CD4-positive, alpha-beta T cell treated with Interleukin-6 for 4 hours (primary cell): ENCODE measurements around the gene CERT1.

Experiments
- DNase-seq: peaks from one replicate; pipeline ENCODE4 v3.0.0-alpha.2; 2020; ENCODE audit warnings: mixed read lengths

The CERT1 gene

DNA sequence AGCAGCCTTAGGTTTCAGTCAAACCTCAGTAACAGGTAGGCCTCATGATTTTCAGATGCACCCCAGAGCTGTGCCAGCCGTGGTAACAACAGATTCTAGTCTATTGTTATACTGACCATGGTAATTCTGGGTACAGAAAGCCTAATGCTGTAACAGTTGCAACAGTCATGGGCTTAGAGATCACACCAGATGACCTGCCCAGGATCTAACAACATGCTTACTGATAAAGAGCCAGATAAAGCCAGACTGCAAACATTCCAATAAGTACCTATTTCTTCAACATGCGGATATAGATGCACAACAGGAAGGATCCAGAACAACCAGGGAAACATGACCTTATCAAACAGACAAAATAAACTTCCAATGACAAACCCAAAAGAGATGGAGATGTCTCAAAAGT, 42.8 kb downstream of the CERT1 start:
- no peak for DNase-seq

DNA sequence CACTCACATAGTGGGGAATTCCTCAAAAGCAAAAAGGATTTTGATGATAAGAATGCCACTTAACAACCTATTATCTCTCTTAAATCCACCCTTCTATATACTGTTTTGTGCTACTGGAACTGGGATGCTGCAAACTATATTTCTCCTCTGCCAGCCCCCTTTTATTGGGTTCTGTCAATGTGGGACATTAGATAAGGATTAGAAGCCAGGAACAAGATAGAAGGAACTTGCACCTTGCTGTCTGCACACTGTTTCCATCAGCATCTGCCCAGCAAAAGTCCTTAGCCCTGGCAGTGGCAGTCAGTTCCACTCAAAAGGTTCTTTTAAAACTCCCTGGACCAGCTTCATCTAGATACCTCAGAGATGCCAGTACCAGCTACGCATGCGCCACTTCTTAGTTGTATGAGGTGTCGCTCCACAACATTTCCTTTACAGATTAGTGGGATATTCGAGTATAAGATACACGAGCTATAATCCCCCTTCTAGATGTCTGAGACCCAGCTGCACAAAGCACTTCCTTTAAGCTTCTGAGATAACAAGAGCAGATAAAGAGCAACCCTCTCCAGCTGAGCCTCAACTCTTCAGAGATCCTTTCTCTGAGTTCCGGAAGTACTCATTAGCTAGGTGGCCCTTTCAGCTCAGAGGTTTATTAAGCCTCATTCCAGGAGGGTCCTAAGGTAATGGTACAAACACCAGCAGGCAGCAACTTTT, 45.3 kb downstream of the CERT1 start:
- DNase-seq = no peak

GRCh38 chr5:75465480-75465879, 45.9 kb downstream of the CERT1 start:
- DNase-seq = no peak

DNA sequence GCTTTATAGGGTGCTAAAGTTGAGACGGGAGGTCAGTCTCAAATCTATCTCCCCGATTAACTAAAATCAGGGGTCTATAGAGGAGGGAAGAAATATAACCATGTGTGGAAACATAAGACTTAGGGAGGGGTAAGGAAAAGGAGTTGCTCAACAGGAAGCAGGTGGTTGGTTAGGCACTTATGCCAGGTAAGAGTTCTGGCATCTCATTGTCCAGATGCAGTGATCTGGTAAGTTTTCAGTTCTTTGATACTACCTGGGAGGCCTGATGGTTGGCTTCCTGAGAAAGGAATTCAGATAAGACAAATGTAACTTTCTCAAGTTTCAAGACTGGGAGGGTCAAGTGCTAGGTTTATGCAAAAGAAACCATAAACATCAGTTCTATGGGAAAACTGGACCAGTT, 47.7 kb downstream of the CERT1 start:
- no peak for DNase-seq

DNA sequence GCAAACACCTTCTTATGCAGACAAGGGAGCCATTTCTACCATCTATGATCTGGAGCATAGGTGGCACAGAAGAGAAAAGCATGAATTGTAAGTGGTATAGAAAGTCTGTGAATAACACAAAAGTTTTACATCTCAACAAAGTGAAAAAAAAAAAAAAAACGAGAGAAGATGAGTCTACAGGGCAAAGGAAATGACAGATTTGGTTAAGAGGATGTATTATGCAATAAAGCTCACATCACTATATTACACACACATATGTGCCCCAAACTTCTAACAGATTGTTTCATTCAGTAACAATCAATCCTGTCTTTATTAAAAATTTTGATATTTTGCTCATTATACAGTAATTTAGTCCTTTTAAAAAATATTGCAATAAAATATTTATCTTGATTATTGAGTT, 49.8 kb downstream of the CERT1 start:
- DNase-seq = no peak

DNA sequence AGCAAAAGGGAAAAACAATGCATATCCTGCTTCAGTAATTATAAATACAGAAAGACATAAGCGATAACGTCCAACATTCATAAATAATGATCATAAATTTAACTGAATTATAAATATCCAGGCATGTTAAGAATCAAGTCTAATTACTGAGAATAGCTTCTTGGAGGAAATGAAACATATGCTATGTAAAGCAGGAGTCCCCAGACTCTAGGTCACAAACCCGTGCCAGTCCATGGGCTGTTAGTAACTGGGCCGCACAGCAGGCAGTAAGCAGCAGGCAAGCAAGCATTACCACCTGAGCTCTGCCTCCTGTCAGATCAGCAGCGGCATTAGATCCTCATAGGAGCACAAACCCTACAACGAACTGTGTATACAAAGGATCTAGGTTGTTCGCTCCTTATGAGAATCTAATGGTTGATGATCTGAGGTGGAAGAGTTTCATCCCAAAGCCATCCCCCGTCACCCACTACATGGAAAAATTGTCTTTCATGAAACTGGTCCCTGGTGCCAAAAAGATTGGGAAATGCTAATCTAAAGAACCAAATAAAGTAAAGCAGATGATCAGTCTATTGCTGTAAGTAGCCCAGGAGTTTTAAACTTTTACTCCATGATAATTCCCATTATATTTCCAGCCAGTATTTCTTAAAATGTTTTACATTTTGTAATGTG, 50.4 kb downstream of the CERT1 start:
- DNase-seq = no peak

DNA sequence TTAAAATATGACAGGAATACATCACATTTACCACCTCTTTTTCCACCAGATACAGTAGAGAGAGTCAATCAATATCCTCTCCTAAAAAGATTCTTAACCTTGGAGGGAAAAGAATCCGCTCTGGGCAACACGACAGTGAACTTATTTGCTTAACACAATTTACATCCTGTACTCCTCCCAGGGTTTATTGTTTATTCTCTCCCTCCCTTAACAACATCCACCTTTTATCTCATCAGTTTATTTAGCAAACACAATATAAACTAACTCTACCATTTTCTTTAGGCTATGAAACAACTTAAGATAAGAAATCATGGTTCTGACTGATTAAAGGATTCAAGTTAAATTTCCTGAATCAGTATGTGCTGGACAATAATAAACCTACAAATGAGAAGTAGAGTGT, 50.9 kb downstream of the CERT1 start:
- no peak for DNase-seq

DNA sequence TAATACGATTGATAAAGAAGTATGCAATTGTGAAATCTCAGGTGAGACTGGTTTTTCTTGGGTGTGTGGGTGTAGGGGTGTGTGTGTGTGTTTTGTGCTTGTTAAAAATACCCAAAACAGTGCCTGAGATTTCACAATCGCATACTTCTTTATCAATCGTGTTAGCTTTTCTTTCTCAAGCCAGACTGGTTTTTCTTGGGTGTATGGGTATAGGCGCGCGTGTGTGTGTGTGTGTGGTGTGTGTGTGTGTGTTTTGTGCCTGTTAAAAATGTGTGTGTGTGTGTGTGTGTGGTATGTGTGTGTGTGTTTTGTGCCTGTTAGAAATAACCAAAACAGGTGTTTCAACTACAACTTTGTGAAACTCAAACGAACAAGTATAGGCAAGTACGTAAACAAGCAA, 53.7 kb downstream of the CERT1 start:
- no peak for DNase-seq

DNA sequence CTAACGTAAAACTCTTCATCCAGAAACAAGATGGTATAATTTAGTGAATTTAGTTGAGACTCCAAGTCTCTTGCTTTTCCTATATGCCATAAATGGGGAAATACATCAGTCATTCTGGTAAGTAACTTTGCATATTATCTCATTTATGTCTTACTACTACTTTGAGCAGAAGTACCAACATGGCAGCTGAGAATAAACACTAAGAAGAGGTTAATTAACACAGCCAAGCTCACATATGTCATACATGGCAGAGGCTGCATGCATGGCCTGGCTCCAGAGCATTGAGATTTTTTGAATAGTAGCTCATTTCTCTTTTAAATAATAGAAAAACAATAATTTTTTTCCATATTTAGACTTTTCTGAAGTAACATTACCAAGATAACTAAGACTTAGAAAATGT, 54.3 kb downstream of the CERT1 start:
- no peak for DNase-seq

- DNase-seq = no peak
Observed at GRCh38 chr5:75450069-75450468, 61.4 kb downstream of the CERT1 start.

- no peak for DNase-seq
Observed at GRCh38 chr5:75446068-75446467, 65.4 kb downstream of the CERT1 start.

DNA sequence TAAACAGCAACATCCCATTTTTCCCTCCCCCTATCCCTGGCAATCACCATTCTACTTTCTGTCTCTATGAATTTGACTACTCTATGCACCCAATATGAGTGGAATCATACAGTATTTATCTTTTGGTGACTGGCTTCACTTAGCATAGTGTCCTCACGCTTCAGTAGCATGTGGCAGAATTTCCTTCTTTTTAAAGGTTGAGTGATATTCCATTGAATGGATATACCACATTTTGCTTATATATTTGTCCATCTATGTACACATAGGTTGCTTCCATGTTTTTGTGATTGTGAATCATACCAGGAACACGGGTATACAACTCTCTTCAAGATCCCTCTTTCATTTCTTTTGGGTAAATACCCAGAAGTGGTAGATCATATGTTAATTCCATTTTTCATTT, 69.9 kb downstream of the CERT1 start:
- DNase-seq = no peak

DNA sequence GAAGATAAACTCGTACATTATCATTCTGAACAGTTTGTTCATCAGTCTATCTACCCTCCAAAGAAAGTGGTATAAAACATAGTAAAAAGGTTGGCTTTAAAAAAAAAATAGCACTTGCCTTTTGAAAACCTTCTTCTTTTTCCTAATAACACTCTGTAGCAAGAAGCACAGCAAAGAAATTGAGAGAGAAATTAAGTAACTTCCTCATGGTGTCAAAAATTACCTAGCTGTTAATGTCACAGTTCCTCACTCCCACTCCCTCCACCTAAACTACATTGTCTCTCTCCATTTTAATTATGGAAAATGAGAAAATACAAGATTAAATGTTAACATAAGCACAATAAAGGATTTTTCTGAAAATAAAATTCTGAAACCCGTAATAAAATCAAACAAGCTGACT, 72.2 kb downstream of the CERT1 start:
- no peak for DNase-seq

DNA sequence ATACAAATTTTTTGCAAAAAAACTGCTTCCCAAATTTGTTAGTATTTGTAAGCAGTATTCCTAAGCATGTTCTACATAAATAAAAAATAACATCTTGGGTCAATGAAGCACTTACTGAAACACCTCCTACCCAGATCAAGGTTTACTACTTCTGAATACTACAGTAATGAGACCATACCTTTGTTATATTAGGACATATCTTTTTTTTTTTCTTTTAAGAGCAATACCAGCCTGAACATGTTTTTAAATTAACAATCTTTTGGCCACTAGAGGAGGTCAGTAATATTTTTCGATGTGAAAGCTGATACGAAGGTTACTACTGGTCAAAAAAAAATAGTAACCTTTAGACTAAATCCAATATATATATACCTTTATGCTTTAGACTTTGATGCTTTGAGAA, 72.7 kb downstream of the CERT1 start:
- no peak for DNase-seq

DNA sequence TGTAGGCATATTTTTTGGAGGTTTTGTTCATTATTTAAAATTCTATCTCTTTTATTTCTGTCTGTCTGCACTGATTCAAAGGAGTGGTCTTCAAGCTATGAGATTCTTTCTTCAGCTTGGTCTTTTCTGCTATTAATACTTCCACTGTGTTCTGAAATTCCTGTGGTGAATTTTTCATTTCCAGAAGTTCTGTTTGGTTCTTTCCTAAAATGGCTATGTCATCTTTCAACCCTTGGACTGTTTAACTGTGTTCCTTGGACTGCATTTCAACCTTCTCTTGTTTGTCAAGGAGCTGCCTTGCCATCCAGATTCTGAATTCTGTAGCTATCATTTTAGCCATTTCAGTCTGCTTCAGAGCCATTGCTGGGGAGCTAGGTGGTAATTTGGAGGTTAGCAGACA, 76.3 kb downstream of the CERT1 start:
- no peak for DNase-seq

DNA sequence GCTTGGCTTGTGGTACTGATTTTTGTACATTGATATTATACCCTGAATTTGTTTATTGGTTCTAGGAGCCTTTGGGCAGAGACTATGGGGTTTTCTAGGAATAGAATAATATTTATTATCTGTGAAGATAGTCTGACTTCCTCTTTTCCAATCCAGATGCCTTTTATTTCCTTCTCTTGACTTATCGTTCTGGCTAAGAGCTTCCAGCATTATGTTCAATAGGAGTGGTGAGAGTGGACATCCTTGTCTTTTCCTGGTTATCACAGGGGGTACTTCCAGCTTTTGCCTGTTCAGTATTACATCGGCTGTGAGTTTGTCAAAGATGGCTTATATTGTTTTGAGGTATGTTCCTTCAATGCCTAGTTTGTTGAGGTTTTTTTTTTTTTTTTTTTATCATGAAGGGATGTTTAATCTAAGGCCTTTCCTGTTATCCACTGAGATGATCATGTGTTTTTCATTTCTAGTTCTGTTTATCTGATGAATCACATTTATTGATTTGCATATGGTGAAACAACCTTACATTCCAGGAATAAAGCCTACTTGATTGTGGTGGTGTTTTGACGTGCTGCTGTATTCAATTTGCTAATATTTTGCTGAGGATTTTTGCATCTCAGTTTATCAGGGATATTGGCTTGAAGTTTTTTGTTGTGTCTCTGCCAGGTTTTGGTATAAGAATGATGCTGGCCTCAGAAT, 77.5 kb downstream of the CERT1 start:
- DNase-seq = no peak

DNA sequence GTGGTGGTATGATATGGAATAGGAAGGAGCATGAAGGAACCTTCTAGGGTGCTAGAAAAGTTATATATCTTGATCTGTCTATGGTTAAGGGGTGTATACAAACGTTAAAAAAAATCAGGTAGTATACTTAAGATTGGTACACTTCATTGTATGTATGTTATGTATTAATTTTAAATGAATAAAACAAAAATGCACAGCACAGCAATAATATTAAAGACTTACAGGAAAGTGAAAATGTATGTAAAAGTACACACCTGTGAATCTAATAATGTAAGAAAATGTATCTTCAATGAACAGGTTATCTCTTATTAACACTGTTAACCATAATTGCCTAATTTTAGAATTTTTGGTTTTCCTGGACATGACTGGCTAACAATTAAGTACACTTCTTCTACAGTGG, 97.2 kb downstream of the CERT1 start:
- DNase-seq = no peak

DNA sequence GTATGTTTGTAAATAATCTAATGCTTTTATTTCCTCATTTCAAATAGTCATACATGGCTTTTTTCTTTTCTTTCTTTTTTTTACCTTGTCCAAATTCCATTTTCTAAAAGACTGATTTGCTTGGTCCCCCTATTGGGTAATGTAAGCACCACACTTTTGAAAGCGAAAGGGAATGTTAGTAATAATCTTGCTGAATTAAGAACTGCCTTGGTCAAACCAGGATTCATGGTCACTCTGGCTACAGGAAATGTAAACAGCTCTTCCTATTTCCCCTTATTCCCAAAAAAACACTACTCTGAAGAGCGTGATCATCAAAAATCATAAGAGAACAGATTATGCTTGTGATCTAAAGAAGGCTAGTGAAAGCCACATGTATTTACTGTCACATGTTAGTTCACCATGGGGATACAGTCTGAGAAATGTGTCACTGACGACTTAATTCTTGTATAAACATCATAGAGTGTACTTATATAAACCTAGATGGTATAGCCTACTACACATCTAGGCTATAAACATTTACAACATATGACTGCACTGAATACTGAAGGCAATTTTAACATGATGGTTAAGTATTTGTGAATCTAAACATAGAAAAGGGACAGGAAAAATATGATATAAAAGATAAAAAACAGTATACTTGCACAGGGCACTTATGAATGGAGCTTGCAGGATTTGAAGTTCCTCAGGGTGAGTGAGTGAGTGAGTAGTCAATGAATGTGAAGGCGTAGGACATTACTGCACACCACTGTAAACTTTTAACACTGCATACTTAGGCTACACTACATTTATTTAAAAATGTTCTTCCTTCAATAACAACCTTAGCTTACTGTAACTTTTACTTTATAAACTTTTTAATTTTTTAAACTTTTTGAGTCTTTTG, 99.1 kb downstream of the CERT1 start:
- DNase-seq = no peak

GRCh38 chr5:75405296-75405695, 106.1 kb downstream of the CERT1 start:
- no peak for DNase-seq

GRCh38 chr5:75395277-75395676, 116.2 kb downstream of the CERT1 start:
- no peak for DNase-seq

DNA sequence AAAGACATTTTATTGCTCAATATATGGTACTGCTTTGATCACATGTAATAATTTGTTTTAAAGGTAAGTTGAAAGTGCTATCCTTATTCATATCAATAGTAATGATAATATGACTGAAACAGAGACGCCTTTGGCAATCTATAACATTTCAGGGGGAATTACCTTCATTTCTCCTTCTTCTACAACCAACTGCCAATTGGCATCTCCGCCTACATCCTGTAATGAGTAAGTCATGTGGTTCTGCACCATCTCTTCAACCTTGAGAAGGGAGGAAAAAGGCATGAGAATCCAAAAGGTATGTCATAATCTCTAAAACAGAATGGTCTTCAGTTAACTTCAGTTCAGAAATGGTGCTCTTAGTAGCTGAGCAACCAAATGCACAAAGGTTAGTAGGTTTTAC, 122.0 kb downstream of the CERT1 start:
- DNase-seq = no peak

DNA sequence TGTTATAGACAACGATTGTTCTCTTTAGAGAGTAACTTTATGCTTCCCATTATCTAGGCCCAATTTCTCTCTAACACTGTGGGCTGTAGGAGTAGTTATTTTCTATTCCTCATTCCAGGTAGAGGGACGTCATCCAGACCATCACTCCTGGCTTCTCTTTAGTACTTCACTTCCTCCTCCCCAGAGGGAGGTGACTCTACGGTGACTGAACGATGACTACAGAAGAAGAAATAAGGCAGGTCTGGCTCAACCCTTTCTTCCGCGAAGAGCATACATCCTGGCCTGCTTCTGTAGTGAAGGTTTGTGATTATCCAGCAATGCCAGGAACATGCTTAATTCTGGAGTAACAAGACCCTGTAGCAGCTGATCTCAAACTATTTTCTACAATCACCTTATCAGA, 123.6 kb downstream of the CERT1 start:
- DNase-seq = no peak

DNA sequence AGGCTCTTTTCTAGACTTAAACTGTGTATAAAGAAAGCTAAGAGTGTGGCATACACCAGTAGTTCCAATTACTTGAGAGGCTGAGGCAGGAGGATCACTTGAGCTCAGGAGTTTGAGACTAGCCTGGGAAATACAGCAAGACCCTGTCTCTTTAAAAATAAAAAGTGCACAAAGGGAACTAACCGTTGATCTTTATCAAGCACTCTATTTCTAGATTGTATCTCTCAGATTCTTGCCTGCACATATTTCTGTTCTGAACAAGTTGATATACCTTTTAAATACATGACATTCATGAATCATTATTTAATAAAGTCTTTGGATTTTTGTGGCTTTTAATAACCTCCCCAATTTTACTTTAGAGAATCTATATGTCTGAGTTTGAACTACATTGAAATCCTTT, 127.2 kb downstream of the CERT1 start:
- no peak for DNase-seq
